K562 (cell line): ENCODE data around the gene ABR. TPM values are rescaled to one million over a fixed set of nuclear protein-coding genes. Genes with fewer than 3 reads are reported as not detected.

Experiments used
- BCLAF1 ChIP-seq, 2 experiments: fragments of 450-650 bp in 1 of 2; IDR thresholded peaks; 2 replicates each; pipeline ENCODE4 v1.6.1; 2011 to 2017; ENCODE audit warnings: low read depth in 2 of 2, antibody characterized with exemption in 1 of 2, borderline replicate concordance in 1 of 2, low read length in 1 of 2, mild to moderate bottlenecking in 1 of 2, mixed read lengths in 1 of 2; ENCODE audit not compliant: control insufficient read depth in 1 of 2
- CGGBP1 ChIP-seq: fragments of 250-450 bp; sonication (Bioruptor Pico); IDR thresholded peaks from 2 replicates; pipeline ENCODE4 v1.9.0; 2021; ENCODE audit warnings: mild to moderate bottlenecking
- CSDE1 ChIP-seq, 2 experiments: fragments of 450-650 bp; IDR thresholded peaks; 2 replicates each; pipeline ENCODE4 v1.6.1; 2016; ENCODE audit warnings: mild to moderate bottlenecking in 1 of 2
- FOXM1 ChIP-seq, 2 experiments: fragments of 450-650 bp in 1 of 2; sonication (generic) in 1 of 2; formaldehyde crosslinking in 1 of 2; IDR thresholded peaks; 2 replicates each; pipeline versions ENCODE4 v1.6.1 to v1.9.0; 2017 to 2022; ENCODE audit warnings: low read depth in 2 of 2, mild to moderate bottlenecking in 2 of 2, missing genetic modification reagents in 1 of 2, moderate library complexity in 1 of 2
- NCOA2 ChIP-seq, 2 experiments: fragments of 450-650 bp; IDR thresholded peaks; 2 replicates each; pipeline ENCODE4 v1.6.1; 2018; ENCODE audit warnings: mild to moderate bottlenecking in 2 of 2, moderate library complexity in 1 of 2; ENCODE audit not compliant: partially characterized antibody in 2 of 2
- NFIC ChIP-seq: fragments of 450-650 bp; IDR thresholded peaks from 2 replicates; pipeline ENCODE4 v1.6.1; 2017; ENCODE audit warnings: mild to moderate bottlenecking, inconsistent platforms
- RB1 ChIP-seq: fragments of 450-650 bp; IDR thresholded peaks from 2 replicates; pipeline ENCODE4 v1.6.1; 2017; ENCODE audit warnings: low read depth, mild to moderate bottlenecking
- SMARCC2 ChIP-seq: fragments of 450-650 bp; IDR thresholded peaks from 2 replicates; pipeline ENCODE4 v1.6.1; 2017; ENCODE audit warnings: antibody characterized with exemption, moderate library complexity, mild to moderate bottlenecking, low read depth
- ZMIZ1 ChIP-seq, 2 experiments: fragments of 150-350 bp in 1 of 2; IDR thresholded peaks; 2 replicates each; pipeline ENCODE4 v1.6.1; 2012 to 2016; ENCODE audit warnings: low read depth in 2 of 2, low read length in 2 of 2, mild to moderate bottlenecking in 1 of 2, moderate library complexity in 1 of 2
- ZNF121 ChIP-seq: sonication (generic); formaldehyde crosslinking; conservative IDR thresholded peaks from 2 replicates; pipeline ENCODE4 v1.8.0; 2022; ENCODE audit warnings: missing genetic modification reagents
- ZNF76 ChIP-seq: fragments of 250-450 bp; sonication (Bioruptor Pico); IDR thresholded peaks from 2 replicates; pipeline ENCODE4 v1.4.0; 2020; ENCODE audit warnings: mild to moderate bottlenecking, moderate library complexity, borderline replicate concordance
- polyA plus RNA-seq, 8 experiments: library from polyadenylated mRNA; depleted of rRNA in 4 of 8; stranded (reverse) in 5 of 8; unstranded in 3 of 8; fragments of >200 nt; fragmentation: Nextera tagmentation in 2 of 8; fragmentation: Illumina TruSeq in 1 of 8; extraction: Ambion mirVana in 2 of 8; extraction: Trizol in 1 of 8; gene quantifications; 2 replicates each; pipeline versions ENCODE4 v1.2.1 to v1.2.3, GENCODE V29; 2011 to 2014; ENCODE audit warnings: inconsistent platforms in 1 of 8, missing spikeins in 1 of 8
- total RNA-seq, 7 experiments: library from RNA; depleted of rRNA in 6 of 7; stranded (reverse); fragments of >200 nt in 6 of 7; fragmentation: Illumina TruSeq in 2 of 7; extraction: Trizol in 2 of 7; gene quantifications; 2 replicates each; pipeline versions ENCODE4 v1.2.1 to v1.2.3, GENCODE V29; 2011 to 2021; ENCODE audit warnings: low replicate concordance in 1 of 7
- TF ChIP-seq, protein P1 (sequence below): sonication (generic); formaldehyde crosslinking; IDR thresholded peaks from 2 replicates; pipeline ENCODE4 v1.8.1; 2023; ENCODE audit warnings: mild to moderate bottlenecking, missing genetic modification reagents
- TF ChIP-seq, protein P2 (sequence below): fragments of 250-450 bp; sonication (Bioruptor Pico); IDR thresholded peaks from 2 replicates; pipeline ENCODE4 v1.8.0; 2022; ENCODE audit warnings: moderate library complexity, mild to moderate bottlenecking, inconsistent platforms
- TF ChIP-seq, protein P3 (sequence below): fragments of 250-450 bp; sonication (Bioruptor Pico); IDR thresholded peaks from 2 replicates; pipeline ENCODE4 v1.4.0; 2020; ENCODE audit warnings: borderline replicate concordance

ABR gene
- total and polyA plus RNA-seq, 9 of the 15 experiments (the other 6 are each of a cell fraction or from before 2014, with no cell fraction given): 0.07 to 1.6 (median 0.37) TPM; not detected in 1

DNA sequence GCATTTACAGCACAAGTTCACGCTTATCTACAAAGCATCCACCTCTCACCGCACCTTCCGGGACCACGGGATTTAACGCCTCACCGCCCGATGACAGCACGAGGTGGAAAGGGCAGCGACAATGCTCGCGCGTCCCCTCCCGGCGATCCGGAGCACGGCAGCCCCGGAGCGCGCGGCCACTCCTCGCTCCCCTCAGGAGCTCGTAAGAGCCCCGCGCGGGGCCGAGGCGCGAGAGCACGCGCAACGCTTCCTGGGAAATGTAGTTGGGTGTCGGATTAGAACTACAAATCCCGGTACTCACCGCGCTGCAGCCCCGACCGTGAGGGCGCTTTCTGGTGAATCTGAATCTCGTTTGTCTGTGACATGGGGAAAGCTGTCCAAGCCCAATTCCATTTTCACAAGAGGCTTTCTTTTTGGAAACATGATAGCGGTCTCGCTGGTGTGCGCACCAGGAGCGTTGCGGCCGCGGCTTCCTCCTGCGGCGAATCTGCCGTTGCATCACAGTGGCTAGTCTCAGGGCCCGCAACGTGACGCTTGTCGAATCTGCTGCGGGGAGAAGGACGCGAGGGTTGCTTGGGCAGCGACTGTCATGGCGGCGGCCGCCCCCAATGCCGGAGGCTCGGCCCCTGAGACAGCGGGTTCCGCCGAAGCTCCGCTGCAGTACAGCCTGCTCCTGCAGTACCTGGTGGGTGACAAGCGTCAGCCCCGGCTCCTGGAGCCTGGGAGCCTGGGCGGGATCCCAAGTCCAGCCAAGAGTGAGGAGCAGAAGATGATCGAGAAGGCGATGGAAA is 183.0 kb downstream of the ABR start, which contains the start of gene TIMM22 (continued):
- TF ChIP-seq, protein P1, sequence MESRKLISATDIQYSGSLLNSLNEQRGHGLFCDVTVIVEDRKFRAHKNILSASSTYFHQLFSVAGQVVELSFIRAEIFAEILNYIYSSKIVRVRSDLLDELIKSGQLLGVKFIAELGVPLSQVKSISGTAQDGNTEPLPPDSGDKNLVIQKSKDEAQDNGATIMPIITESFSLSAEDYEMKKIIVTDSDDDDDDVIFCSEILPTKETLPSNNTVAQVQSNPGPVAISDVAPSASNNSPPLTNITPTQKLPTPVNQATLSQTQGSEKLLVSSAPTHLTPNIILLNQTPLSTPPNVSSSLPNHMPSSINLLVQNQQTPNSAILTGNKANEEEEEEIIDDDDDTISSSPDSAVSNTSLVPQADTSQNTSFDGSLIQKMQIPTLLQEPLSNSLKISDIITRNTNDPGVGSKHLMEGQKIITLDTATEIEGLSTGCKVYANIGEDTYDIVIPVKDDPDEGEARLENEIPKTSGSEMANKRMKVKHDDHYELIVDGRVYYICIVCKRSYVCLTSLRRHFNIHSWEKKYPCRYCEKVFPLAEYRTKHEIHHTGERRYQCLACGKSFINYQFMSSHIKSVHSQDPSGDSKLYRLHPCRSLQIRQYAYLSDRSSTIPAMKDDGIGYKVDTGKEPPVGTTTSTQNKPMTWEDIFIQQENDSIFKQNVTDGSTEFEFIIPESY (CRISPR knock-in tag): peak; percentile 44; the same call in 1 of the 2 replicates
- TF ChIP-seq, protein P2, sequence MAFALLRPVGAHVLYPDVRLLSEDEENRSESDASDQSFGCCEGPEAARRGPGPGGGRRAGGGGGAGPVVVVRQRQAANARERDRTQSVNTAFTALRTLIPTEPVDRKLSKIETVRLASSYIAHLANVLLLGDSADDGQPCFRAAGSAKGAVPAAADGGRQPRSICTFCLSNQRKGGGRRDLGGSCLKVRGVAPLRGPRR: no peak
- 0 out of 2 replicates have a peak, but pooled peaks have one; percentile 67 for TF ChIP-seq ZNF76 (CRISPR knock-in tag)
- TF ChIP-seq ZNF121: no peak
- TF ChIP-seq NCOA2 (IDR thresholded peaks at IDR 0.05; ENCODE audit: partially characterized antibody in 2 of 2): no peak
- TF ChIP-seq CSDE1 (IDR thresholded peaks at IDR 0.05): no peak
- TF ChIP-seq RB1: peak; percentile 87
- TF ChIP-seq ZMIZ1 (IDR thresholded peaks at IDR 0.05; ENCODE audit: low read depth in 2 of 2, low read length in 2 of 2): no peak
- TF ChIP-seq CGGBP1 (CRISPR knock-in tag): no peak
- TF ChIP-seq BCLAF1 (IDR thresholded peaks at IDR 0.05; ENCODE audit: borderline replicate concordance in 1 of 2, control insufficient read depth in 1 of 2, low read depth in 2 of 2, low read length in 1 of 2): no peak
- TF ChIP-seq FOXM1 (IDR thresholded peaks at IDR 0.05; ENCODE audit: low read depth): no peak
- no peak for TF ChIP-seq FOXM1 (CRISPR knock-in tag; IDR thresholded peaks at IDR 0.05; ENCODE audit: low read depth)
- TF ChIP-seq, protein P3, sequence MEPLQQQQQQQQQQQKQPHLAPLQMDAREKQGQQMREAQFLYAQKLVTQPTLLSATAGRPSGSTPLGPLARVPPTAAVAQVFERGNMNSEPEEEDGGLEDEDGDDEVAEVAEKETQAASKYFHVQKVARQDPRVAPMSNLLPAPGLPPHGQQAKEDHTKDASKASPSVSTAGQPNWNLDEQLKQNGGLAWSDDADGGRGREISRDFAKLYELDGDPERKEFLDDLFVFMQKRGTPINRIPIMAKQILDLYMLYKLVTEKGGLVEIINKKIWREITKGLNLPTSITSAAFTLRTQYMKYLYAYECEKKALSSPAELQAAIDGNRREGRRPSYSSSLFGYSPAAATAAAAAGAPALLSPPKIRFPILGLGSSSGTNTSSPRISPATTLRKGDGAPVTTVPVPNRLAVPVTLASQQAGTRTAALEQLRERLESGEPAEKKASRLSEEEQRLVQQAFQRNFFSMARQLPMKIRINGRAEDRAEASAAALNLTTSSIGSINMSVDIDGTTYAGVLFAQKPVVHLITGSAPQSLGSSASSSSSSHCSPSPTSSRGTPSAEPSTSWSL: 0 out of 2 replicates have a peak, but pooled peaks have one; percentile 24
- no peak for TF ChIP-seq SMARCC2
- peak; percentile 86 for TF ChIP-seq NFIC
